Erythroblast (primary cell): Measurements from ENCODE around the gene JAZF1.
"Not testable (repeated sequence)": the region's sequence is repeated elsewhere in the genome, so short reads cannot be mapped to it uniquely, and the experiment has no call there.

Experiments
- DNase-seq, 2 experiments: peaks; one replicate each; lab custom pipeline; 2025; lab: John Stamatoyannopoulos, UW
- GATA1 ChIP-seq: IDR thresholded peaks from 2 replicates; pipeline ENCODE4 v1.6.1; 2011; ENCODE audit warnings: low read depth, mild to moderate bottlenecking, control low read depth, low read length, moderate library complexity
- POLR2A ChIP-seq: IDR thresholded peaks from 2 replicates; pipeline ENCODE4 v1.6.1; 2011; ENCODE audit warnings: mild to moderate bottlenecking, low read length

JAZF1 gene

DNA sequence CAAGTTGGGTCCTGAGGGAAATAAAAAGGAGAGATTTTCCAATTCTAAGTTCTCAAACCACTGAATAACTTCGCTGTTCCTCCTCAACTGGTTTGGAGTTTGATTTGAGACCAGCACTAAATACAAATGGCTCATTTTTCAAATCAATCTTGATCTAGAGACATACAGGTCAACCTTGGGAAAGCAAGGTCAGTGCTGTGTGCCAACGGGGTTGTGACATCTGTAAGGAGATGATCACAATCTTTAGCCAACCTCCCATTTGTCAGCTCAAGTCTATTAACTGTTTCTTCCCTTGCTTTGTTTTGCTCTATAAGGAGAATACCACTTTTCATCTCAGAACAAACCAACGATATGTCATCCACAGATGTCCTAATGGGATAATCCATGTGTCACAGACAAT, 309.5 kb downstream of the JAZF1 start:
- TF ChIP-seq GATA1: no peak
- TF ChIP-seq POLR2A: no peak

DNA sequence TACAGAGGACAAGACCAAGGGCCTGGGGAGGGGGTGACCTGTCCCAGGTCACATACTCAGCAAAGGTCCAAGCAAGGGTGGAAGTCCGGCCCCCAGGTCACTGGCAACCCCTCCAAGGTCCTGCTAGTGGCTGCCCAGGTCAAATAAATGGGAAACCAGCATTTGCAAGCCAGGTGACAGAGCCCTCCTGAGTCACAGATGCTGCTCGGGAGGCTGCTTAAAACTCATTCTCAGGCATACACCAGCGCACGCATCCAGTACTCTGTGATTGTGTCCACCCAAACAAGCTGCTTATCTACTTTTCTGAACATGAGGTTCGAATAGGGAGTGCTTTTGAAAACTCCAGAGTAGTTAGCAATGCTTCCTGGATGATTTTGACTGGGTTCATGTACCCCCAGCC, 310.0 kb downstream of the JAZF1 start:
- no peak for DNase-seq
- TF ChIP-seq GATA1 (no peak), POLR2A (no peak)

More for the DNA sequence above, 309.5 kb downstream of the JAZF1 start:
- no peak for DNase-seq

DNA sequence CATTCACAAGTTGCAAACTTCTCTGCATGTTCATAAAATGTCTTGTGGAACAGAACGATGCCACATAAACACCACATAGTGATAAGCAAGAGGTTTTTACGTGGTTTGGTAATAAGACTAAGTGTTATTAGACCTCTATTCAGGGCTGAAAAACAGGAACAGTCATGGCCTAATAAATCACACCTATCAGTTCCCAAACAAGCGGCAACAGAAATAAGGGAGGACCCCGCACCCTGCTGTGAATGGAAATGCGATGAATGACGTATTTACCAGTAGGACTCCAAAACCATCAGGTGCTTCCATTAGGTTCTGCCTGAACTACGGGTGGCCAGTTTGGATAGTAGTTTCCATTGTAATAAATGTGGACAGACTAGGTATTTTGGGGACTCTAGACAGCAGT, 311.5 kb downstream of the JAZF1 start:
- no peak for DNase-seq

DNA sequence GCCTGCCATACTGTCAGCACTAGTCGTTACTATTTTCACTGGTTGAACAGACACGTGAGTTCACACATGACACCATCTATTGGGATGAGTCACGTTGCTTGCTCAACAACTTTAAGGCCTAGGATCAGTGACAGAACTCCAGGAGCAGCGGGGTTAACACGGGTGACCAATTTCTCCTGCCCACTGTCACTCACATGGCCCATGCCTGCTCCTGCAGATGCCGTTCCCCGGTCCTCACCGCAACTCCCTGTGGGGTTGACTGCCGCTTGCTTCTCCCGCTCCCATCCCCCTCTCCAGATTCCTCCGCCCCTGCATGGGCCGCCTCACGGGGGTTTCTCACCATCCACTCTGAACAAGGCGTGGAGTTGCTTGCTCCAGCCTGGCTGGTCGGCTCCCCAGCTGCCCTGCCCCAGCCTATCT, 312.5 kb downstream of the JAZF1 start:
- TF ChIP-seq GATA1 (no peak), POLR2A (no peak)
- DNase-seq: no peak

More for the DNA sequence above, 311.5 kb downstream of the JAZF1 start:
- TF ChIP-seq POLR2A (no peak), GATA1 (no peak)

DNA sequence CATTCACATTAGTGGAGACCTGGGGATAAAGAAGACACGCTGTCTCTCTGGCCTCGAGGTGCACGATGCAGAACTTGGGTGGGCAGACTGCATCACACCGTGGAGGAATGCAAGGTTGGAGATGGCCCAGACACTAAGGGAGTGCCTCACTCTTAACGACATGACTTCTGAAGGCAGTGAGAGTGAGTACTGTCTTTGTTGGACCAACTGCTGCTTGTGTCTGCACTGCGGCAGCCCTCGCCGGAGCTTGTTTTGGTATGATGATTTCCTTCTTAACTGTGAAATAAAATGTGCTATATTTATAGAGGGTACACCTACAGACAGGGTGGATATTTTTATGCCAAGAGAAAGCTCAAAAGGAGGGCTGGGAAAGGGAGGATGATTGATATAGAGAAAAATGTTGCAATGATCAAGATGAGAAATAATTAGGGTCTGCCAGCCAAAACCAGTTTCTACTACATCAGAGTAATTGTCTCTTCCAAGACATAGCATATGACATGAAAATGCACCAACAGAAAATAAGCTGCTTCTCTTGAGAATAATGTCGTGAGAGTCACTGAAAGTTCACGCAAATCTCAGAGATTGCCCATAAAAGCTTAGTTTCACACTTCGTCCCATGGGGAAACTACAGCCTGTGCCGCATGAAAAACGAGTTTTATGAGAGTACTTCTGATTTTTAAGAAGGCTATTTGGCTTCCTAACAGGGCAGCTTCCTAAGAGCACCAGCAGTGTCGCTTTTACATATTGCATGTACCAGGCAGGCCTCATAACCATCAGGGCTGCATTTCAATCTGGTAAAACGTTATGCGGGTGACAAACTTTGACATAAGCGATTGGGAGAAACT, 313.5 kb downstream of the JAZF1 start:
- no peak for DNase-seq
- no peak for TF ChIP-seq GATA1
- TF ChIP-seq POLR2A: no peak

DNA sequence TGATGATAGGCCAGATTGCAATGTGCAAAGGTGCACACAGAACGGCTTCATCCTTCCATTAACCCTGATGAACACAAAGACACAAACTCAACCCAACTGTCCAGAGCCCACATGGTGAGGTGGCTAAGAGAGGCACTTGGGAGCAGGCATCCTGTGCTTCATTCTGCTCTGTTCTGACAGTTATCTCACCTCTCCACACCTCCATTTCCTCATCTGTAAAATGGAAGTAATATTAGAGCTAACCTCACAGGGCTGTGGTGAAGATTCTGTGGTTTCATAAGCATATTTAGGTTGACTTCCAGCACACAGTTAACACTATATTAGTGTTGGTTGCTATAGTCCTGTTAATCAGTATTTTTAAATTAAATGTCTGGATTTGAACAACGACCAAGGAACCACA, 314.3 kb downstream of the JAZF1 start:
- TF ChIP-seq POLR2A: no peak
- TF ChIP-seq GATA1: no peak
- no peak for DNase-seq

DNA sequence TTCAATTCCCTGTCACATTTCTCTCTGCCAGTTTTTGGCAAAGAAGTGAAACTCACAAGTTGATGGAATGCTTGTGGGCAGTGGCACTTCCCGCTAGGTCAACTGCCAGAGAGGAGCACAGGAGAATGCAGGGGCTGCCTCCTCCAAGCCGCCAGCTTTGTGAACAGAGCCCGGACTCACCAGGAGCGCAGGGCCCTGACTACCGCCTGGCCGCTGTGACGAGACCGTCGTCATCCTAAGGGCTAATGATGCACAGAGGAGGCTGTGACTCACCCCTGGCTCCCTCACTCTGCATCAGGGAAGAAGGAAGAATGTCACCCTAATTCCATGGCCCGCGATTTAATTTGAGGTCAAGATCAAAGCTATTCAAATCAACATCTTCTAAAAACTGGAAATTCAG, 316.7 kb downstream of the JAZF1 start:
- DNase-seq: no peak

DNA sequence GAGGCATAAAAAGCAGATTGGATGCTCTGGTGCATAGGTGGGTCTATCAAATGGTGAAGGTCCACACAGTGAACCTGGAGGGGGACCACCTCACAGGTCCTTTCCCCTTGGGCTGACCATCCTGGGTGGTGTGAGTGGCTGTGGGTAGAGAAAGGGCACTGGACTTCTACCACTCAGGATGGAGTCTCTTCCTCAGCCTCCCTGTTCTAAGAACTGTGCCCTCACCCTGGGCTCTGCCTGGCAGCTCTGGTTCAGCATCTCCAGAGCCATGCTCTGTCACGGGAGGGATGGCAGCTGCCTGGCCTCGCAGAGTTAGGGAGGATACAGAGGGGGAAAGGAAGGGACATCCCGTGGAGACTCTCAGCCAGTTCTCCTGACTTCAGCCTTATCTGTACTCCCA, 318.8 kb downstream of the JAZF1 start:
- TF ChIP-seq GATA1 (no peak), POLR2A (no peak)
- no peak for DNase-seq

More for the DNA sequence above, 316.7 kb downstream of the JAZF1 start:
- TF ChIP-seq POLR2A: no peak
- TF ChIP-seq GATA1: no peak

DNA sequence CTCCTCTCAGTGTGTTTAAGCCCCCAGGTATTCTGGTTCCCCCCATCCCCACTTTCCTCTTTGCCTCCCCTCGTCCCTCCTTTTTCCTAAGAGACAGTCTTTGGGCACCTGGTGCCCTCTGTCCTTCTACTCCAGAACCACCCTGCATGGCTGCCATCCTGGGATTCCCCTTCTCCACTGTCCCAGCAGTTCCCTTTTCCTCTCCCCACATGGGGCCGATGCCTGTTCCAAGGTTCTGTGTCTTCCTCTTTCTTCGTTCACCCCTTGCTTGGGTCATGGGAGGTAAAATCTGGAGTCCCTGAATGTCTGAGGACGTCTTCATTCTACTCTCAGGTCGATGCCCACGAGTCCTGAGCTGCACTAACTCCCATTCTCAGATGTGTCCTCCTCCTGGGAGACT, 319.8 kb downstream of the JAZF1 start:
- TF ChIP-seq POLR2A (no peak), GATA1 (no peak)
- no peak for DNase-seq

DNA sequence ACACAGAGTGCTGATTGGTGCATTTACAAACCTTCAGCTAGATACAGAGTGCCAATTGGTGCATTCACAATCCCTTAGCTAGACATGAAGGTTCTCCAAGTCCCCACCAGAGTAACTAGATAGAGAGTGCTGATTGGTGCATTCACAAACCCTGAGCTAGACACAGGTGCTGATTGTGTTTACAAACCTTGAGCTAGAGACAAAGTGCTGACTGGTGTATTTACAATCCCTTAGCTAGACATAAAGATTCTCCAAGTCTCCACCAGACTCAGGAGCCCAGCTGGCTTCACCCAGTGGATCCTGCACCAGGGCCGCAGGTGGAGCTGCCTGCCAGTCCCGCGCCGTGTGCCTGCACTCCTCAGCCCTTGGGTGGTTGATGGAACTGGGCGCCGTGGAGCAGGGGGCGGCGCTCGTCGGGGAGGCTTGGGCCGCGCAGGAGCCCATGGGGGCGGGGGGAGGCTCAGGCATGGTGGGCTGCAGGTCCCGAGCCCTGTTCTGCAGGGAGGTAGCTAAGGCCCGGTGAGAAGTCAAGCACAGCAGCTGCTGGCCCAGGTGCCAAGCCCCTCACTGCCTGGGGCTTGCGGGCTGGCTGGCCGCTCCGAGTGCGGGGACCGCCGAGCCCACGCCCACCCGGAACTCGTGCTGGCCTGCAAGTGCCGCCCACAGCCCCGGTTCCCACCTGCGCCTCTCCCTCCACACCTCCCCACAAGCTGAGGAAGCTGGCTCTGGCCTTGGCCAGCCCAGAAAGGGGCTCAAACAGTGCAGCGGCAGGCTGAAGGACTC, 323.7 kb downstream of the JAZF1 start:
- not testable (repeated sequence) for DNase-seq

DNA sequence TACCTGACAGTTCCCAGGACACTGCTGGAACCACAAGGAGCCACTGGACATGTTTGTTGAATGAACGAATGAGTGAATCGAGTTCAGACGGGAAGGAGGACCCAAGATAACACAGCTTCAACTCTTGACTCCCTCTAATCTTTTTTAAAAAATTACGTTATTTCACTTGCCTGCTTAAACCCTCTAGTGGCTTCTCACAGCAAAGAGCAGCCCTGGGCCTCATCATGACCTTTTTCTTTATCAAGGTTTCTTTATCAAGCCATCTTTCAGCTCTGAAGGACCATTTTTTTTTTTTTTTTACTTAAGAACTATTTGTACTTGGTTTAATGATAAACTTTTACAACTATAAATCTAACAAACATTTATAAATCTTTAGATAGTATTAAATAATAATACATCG, 330.1 kb downstream of the JAZF1 start:
- no peak for DNase-seq
- TF ChIP-seq POLR2A (no peak), GATA1 (no peak)

DNA sequence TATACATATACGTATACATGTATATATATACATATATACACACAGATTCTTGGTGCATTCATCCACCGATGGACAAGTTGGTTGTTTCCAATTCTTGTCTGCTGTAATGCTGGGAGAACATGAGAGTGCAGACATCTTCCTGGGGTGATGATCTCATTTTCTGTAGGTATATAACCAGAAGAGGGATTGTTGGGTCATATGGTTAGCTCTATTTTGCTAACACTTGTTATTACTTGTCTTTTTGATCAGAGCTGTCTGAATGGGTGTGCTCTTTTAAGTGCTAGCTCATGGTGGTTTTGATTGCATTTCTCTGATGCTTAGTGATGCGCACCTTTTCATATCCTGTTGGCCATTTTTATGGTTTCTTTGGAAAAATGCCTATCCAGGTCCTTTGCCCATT, 334.2 kb downstream of the JAZF1 start:
- no peak for DNase-seq
- no peak for TF ChIP-seq POLR2A

DNA sequence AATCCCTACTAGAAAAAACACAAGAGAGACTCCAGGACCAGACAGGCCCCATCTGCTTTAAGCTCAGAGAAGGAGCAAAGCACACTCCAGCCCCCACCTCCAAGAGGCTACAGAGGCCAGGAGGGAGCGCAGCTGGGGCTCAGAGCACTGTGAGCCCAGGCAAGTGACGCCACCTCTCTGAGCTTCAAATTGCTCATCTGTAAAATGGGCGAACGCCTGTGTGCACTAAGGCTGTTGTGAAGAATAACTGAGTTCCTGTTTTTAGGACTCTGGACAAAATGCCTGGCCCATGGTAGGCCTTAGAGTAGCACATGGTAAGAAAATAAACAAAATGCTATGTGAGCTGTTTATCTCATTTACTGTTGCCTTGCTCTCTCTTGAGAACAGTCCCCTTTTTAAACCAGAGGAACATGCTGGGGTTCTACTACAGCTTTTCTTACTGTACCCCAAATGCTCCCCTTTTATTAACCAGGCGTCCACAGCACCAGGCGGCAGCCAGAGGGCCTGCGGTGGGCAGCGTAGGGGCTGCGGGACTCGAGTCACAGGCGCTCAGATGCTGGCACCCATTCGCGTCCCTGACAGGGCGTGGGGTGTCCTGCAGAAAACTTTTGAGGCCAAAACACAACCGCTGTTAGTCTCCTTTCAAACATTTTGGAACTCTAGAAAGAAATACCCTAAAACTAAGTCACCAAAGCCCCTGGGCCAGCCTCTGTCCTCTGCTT, 336.9 kb downstream of the JAZF1 start:
- TF ChIP-seq GATA1 (no peak), POLR2A (no peak)
- DNase-seq: no peak

DNA sequence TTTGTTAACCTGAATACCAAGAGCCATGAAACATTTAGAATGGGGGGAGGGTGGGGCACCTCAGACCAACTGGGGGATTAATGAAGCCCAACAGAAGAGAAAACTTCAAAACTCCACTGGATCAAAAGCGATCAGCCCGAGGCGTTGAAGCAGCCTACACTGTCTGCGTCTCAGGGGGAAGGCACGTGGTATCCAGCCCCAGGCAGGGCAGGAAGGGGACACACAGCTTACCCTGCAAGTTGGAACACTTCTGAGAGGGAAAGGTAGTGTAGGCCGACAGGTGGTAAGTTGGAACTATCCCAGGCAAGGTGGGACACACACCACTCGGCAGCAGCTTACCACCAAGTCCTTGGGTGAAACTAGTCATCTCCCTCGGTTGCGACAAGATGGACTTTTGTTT, 337.7 kb downstream of the JAZF1 start:
- DNase-seq: no peak
- no peak for TF ChIP-seq POLR2A
- TF ChIP-seq GATA1: no peak
